A549 treated with CpdA at 1 μM for 4 hours (cell line): Measurements from ENCODE around the gene KCNH4. TPM values are rescaled to one million over a fixed set of nuclear protein-coding genes. Genes with fewer than 3 reads are reported as not detected.

Experiments
- total RNA-seq: library from RNA; stranded (reverse); fragments of 200-300 nt; extraction: Qiagen RNA extraction; gene quantifications from 5 replicates; pipeline ENCODE4 v1.2.3, GENCODE V29; 2022; ENCODE audit warnings: low read depth

Gene KCNH4
- 0.28 to 0.61 TPM (median 0.49 TPM) in 5 replicates for total RNA-seq

GRCh38 chr17:42180922-42181850 lies at the start of gene KCNH4:
Gene KCNH4 (minus strand): TSS chr17:42181142. CDS start chr17:42180945, 197 bp downstream.

GRCh38 chr17:42193969-42194899 lies 13.3 kb upstream of the KCNH4 start, which contains the start of gene GHDC:
Gene GHDC (minus strand): TSS chr17:42194494. CDS start chr17:42193581, 913 bp downstream.

GRCh38 chr17:42184713-42185620 lies 4.0 kb upstream of the KCNH4 start, which contains the start of gene HCRT:
Gene HCRT (minus strand): TSS chr17:42185452. CDS start chr17:42185365, 87 bp downstream.

GRCh38 chr17:42122371-42123303 lies 58.3 kb downstream of the KCNH4 start, which contains the start of gene HSPB9:
Gene HSPB9 (plus strand): TSS chr17:42122804. CDS start chr17:42122851, 47 bp downstream.

GRCh38 chr17:42120770-42121769 lies 59.9 kb downstream of the KCNH4 start, which contains the start of gene KAT2A:
Gene KAT2A (minus strand): TSS chr17:42121367. CDS start chr17:42121304, 63 bp downstream.

GRCh38 chr17:42112552-42113176 lies 68.3 kb downstream of the KCNH4 start, which contains the start of gene DHX58:
Gene DHX58 (minus strand): TSS chr17:42112714. CDS start chr17:42111892, 822 bp downstream.

Other genes with a start within 250 kb of the KCNH4 start
- gene CNP, start 214.3 kb downstream of the KCNH4 start, total RNA-seq, result 57.9 to 75.9 TPM (median 71.3 TPM) in 5 replicates
- gene DNAJC7, start 163.7 kb downstream of the KCNH4 start, total RNA-seq, result 123 to 137 TPM (median 126 TPM) in 5 replicates
- gene NKIRAS2, start 161.1 kb downstream of the KCNH4 start, total RNA-seq, result 45.2 to 51.0 TPM (median 46.7 TPM) in 5 replicates
- 0.40 to 0.81 TPM (median 0.62 TPM) in 5 replicates for gene C17orf113, start 130.5 kb downstream of the KCNH4 start, total RNA-seq
- gene ZNF385C, start 82.7 kb downstream of the KCNH4 start, total RNA-seq, result 0.13 to 0.27 TPM (median 0.19 TPM) in 4 of 5 replicates, not detected in the other
- 0.12 to 0.50 TPM (median 0.44 TPM) in 5 replicates for gene DHX58, start 68.4 kb downstream of the KCNH4 start, total RNA-seq
- 39.6 to 57.8 TPM (median 55.5 TPM) in 5 replicates for gene KAT2A, start 59.8 kb downstream of the KCNH4 start, total RNA-seq
- not detected in 5 replicates for gene HSPB9, start 58.3 kb downstream of the KCNH4 start, total RNA-seq
- gene RAB5C, start 26.2 kb downstream of the KCNH4 start, total RNA-seq, result 230 to 266 TPM (median 264 TPM) in 5 replicates
- gene HCRT, start 4.3 kb upstream of the KCNH4 start, total RNA-seq, result 0.10 TPM in 1 of 5 replicates, not detected in the others
- gene GHDC, start 13.4 kb upstream of the KCNH4 start, total RNA-seq, result 14.2 to 22.4 TPM (median 20.2 TPM) in 5 replicates
- gene STAT5B, start 95.2 kb upstream of the KCNH4 start, total RNA-seq, result 23.5 to 33.2 TPM (median 28.6 TPM) in 5 replicates
- 5.8 to 8.2 TPM (median 6.4 TPM) in 5 replicates for gene STAT5A, start 107.4 kb upstream of the KCNH4 start, total RNA-seq
- 82.9 to 90.0 TPM (median 84.6 TPM) in 5 replicates for gene STAT3, start 207.3 kb upstream of the KCNH4 start, total RNA-seq
- gene CAVIN1, start 242.1 kb upstream of the KCNH4 start, total RNA-seq, result 423 to 509 TPM (median 462 TPM) in 5 replicates